Testis (tissue), 2 donors: ENCODE results near the gene ZDHHC17.

Source experiments
- CTCF ChIP-seq, 3 experiments: fragments of 450-650 bp in 2 of 3; fragments of 200-600 bp in 1 of 3; sonication (generic) in 1 of 3; IDR thresholded peaks; one replicate each; pipeline ENCODE4 v1.5.1; 2016 to 2019; ENCODE audit warnings: antibody characterized with exemption in 3 of 3, mild to moderate bottlenecking in 2 of 3, moderate library complexity in 1 of 3
- POLR2A ChIP-seq: fragments of 450-650 bp; IDR thresholded peaks from one replicate; pipeline ENCODE4 v1.6.1; 2017; ENCODE audit warnings: antibody characterized with exemption, mild to moderate bottlenecking, moderate library complexity

- TF ChIP-seq CTCF (IDR thresholded peaks at IDR 0.05) (no peak), POLR2A (no peak)
Measured at GRCh38 chr12:76768576-76768975, 4.7 kb downstream of the ZDHHC17 start.
